Activated CD4-positive, alpha-beta T cell treated with anti-CD3 and anti-CD28 coated beads, Interleukin-2, amount 10 ng/mL, durations not matched to agents 7 days and 5 days (primary cell): ENCODE measurements around the gene OAS1. TPM values are rescaled to one million over a fixed set of nuclear protein-coding genes. Genes with fewer than 3 reads are reported as not detected.
"Not testable (repeated sequence)": the region's sequence is repeated elsewhere in the genome, so short reads cannot be mapped to it uniquely, and the experiment has no call there.

Experiments
- CTCF ChIA-PET: fragments of 350-600 bp; sonication (Branson Sonifier 250); formaldehyde crosslinking; loops from one replicate; lab custom pipeline; 2021; ENCODE audit warnings: antibody characterized with exemption; lab: Charles Lee
- POLR2A ChIA-PET: fragments of 350-600 bp; sonication (Branson Sonifier 250); formaldehyde crosslinking; loops from one replicate; lab custom pipeline; 2021; ENCODE audit warnings: antibody characterized with exemption; lab: Charles Lee
- DNase-seq: peaks from one replicate; pipeline ENCODE4 v3.0.0-alpha.2; 2020
- H3K27ac Mint-ChIP-seq: one replicate; pipeline ENCODE4 v1.8.0; 2021; ENCODE audit warnings: mild to moderate bottlenecking, moderate library complexity, mixed read lengths
- H3K27me3 Mint-ChIP-seq: one replicate; pipeline ENCODE4 v1.8.0; 2021; ENCODE audit warnings: mixed read lengths
- H3K36me3 Mint-ChIP-seq: one replicate; pipeline ENCODE4 v1.8.0; 2021; ENCODE audit warnings: low read depth, mixed read lengths
- H3K4me1 Mint-ChIP-seq: one replicate; pipeline ENCODE4 v1.8.0; 2021; ENCODE audit warnings: mixed read lengths
- H3K4me3 Mint-ChIP-seq: one replicate; pipeline ENCODE4 v1.8.0; 2021; ENCODE audit warnings: mild to moderate bottlenecking, moderate library complexity, mixed read lengths
- H3K9me3 Mint-ChIP-seq: one replicate; pipeline ENCODE4 v1.8.0; 2021; ENCODE audit warnings: mixed read lengths
- total RNA-seq, 2 experiments: library from RNA; stranded (reverse); gene quantifications; one replicate each; pipeline ENCODE4 v1.2.3, GENCODE V29; 2021

Gene OAS1
- total RNA-seq, 2 experiments from 2014 or later: 194 to 197 TPM

- no peak for DNase-seq
- peak overlapping the region; percentile 98 for H3K27ac Mint-ChIP-seq
- ChIA-PET POLR2A (interaction anchor here (2.6 to 3.7 kb wide), 2 partner anchors 33 to 73 kb away, joined by 12 to 39 read pairs; partner anchors contain the start of genes OAS2 and OAS3), CTCF (interaction anchor here (4.4 kb wide), 1 partner anchor 73 kb away, joined by 14 read pairs; the partner anchor contains the start of gene OAS2)
- no peaks in the 10 kb centered on the region for H3K27me3 Mint-ChIP-seq
- H3K36me3 Mint-ChIP-seq: peaks cover 42% of the 10 kb centered on the region
- peaks cover 71% of the 10 kb centered on the region for H3K4me1 Mint-ChIP-seq
- H3K9me3 Mint-ChIP-seq: peaks cover 3% of the 10 kb centered on the region
- H3K4me3 Mint-ChIP-seq: peak overlapping the region; percentile 31
These were observed 1.2 kb upstream of the OAS1 start for GRCh38 chr12:112905451-112906089.

GRCh38 chr12:112907415-112908157, 824 bp downstream of the OAS1 start:
- peaks cover 72% of the 10 kb centered on the region for H3K4me1 Mint-ChIP-seq
- H3K27me3 Mint-ChIP-seq: no peaks in the 10 kb centered on the region
- POLR2A ChIA-PET: interaction anchor here (0.8 to 3.7 kb wide), 3 partner anchors 30 to 71 kb away, joined by 3 to 39 read pairs (median 12); partner anchors contain the start of genes OAS2 and OAS3
- H3K4me3 Mint-ChIP-seq: peak overlapping the region; percentile 98
- H3K36me3 Mint-ChIP-seq: peaks cover 60% of the 10 kb centered on the region
- H3K9me3 Mint-ChIP-seq: peaks cover 16% of the 10 kb centered on the region
- H3K27ac Mint-ChIP-seq: peak overlapping the region; percentile 98
- CTCF ChIA-PET: interaction anchor here (0.7 to 4.4 kb wide), 9 partner anchors 9 to 85 kb away, joined by 3 to 14 read pairs (median 6); partner anchors contain the start of genes OAS2 and OAS3
- DNase-seq: no peak

- H3K4me1 Mint-ChIP-seq: peaks cover 73% of the 10 kb centered on the region
- H3K27me3 Mint-ChIP-seq: no peaks in the 10 kb centered on the region
- peaks cover 70% of the 10 kb centered on the region for H3K36me3 Mint-ChIP-seq
- H3K27ac Mint-ChIP-seq: peak overlapping the region; percentile 98
- POLR2A ChIA-PET: interaction anchor here (3.7 kb wide), 1 partner anchor 70 kb away, joined by 39 read pairs; the partner anchor contains the start of gene OAS2
- DNase-seq: peak; percentile 22
- CTCF ChIA-PET: interaction anchor here (2.0 to 4.4 kb wide), 4 partner anchors 11 to 84 kb away, joined by 6 to 14 read pairs (median 10); partner anchors contain the start of genes OAS2 and OAS3
- peaks cover 25% of the 10 kb centered on the region for H3K9me3 Mint-ChIP-seq
- peak overlapping the region; percentile 98 for H3K4me3 Mint-ChIP-seq
These were observed 1.8 kb downstream of the OAS1 start for GRCh38 chr12:112908548-112908947.

- ChIA-PET CTCF (no interaction called here), POLR2A (no interaction called here)
- Mint-ChIP-seq H3K27ac (peak overlapping the region; percentile 98), H3K27me3 (no peaks in the 10 kb centered on the region), H3K4me1 (peaks cover 69% of the 10 kb centered on the region), H3K4me3 (peak overlapping the region; percentile 98), H3K9me3 (peaks cover 28% of the 10 kb centered on the region), H3K36me3 (peaks cover 80% of the 10 kb centered on the region)
- no peak for DNase-seq
These were observed 2.9 kb downstream of the OAS1 start for GRCh38 chr12:112909693-112910092.

- H3K9me3 Mint-ChIP-seq: peaks cover 36% of the 10 kb centered on the region
- no peak overlapping the region for H3K4me3 Mint-ChIP-seq
- DNase-seq: no peak
- CTCF ChIA-PET: interaction anchor here (1.1 kb wide), 1 partner anchor 18 kb away, joined by 4 read pairs; no protein-coding TSS in a partner anchor
- no peaks in the 10 kb centered on the region for H3K27me3 Mint-ChIP-seq
- POLR2A ChIA-PET: interaction anchor here (0.6 kb wide), 1 partner anchor 25 kb away, joined by 3 read pairs; no protein-coding TSS in a partner anchor
- no peak overlapping the region for H3K27ac Mint-ChIP-seq
- H3K36me3 Mint-ChIP-seq: peaks cover 96% of the 10 kb centered on the region
- peaks cover 66% of the 10 kb centered on the region for H3K4me1 Mint-ChIP-seq
These were observed 6.4 kb downstream of the OAS1 start for GRCh38 chr12:112913038-112913688.

GRCh38 chr12:112913888-112914287, 7.1 kb downstream of the OAS1 start:
- H3K27ac Mint-ChIP-seq, H3K4me3 Mint-ChIP-seq: not testable (repeated sequence)
- CTCF ChIA-PET: interaction anchor here (0.6 to 1.1 kb wide), 2 partner anchors 11 to 17 kb away, joined by 4 read pairs; no protein-coding TSS in a partner anchor

GRCh38 chr12:112916270-112916669, 9.5 kb downstream of the OAS1 start:
- POLR2A ChIA-PET: no interaction called here
- H3K27me3 Mint-ChIP-seq: no peaks in the 10 kb centered on the region
- H3K9me3 Mint-ChIP-seq: peaks cover 31% of the 10 kb centered on the region
- peaks cover 37% of the 10 kb centered on the region for H3K4me1 Mint-ChIP-seq
- CTCF ChIA-PET: interaction anchor here (2.6 kb wide), 1 partner anchor 9 kb away, joined by 10 read pairs; the partner anchor contains the start of gene OAS1
- no peak overlapping the region for H3K27ac Mint-ChIP-seq
- DNase-seq: no peak
- H3K36me3 Mint-ChIP-seq: peaks cover 96% of the 10 kb centered on the region
- H3K4me3 Mint-ChIP-seq: no peak overlapping the region

More at GRCh38 chr12:112913888-112914287, 7.1 kb downstream of the OAS1 start:
- POLR2A ChIA-PET: interaction anchor here (0.6 kb wide), 1 partner anchor 24 kb away, joined by 3 read pairs; no protein-coding TSS in a partner anchor
- Mint-ChIP-seq H3K4me1 (peaks cover 59% of the 10 kb centered on the region), H3K9me3 (peaks cover 36% of the 10 kb centered on the region), H3K36me3 (peaks cover 96% of the 10 kb centered on the region)
- not testable (repeated sequence) for H3K27me3 Mint-ChIP-seq, DNase-seq

GRCh38 chr12:112919121-112919520, 12.4 kb downstream of the OAS1 start:
- no peaks in the 10 kb centered on the region for H3K27me3 Mint-ChIP-seq
- peaks cover 93% of the 10 kb centered on the region for H3K36me3 Mint-ChIP-seq
- no peak for DNase-seq
- ChIA-PET POLR2A (no interaction called here), CTCF (interaction anchor here (1.4 to 2.3 kb wide), 4 partner anchors 12 to 74 kb away, joined by 4 to 10 read pairs (median 5); partner anchors contain the start of genes OAS1 and OAS3)
- no peak overlapping the region for H3K27ac Mint-ChIP-seq
- peaks cover 23% of the 10 kb centered on the region for H3K4me1 Mint-ChIP-seq
- no peak overlapping the region for H3K4me3 Mint-ChIP-seq
- H3K9me3 Mint-ChIP-seq: peaks cover 12% of the 10 kb centered on the region

- CTCF ChIA-PET: interaction anchor here (0.7 to 1.9 kb wide), 5 partner anchors 13 to 69 kb away, joined by 3 to 9 read pairs (median 3); partner anchors contain the start of gene OAS3
- peaks cover 17% of the 10 kb centered on the region for H3K9me3 Mint-ChIP-seq
- no peaks in the 10 kb centered on the region for H3K27me3 Mint-ChIP-seq
- H3K36me3 Mint-ChIP-seq: peaks cover 90% of the 10 kb centered on the region
- H3K4me3 Mint-ChIP-seq: no peak overlapping the region
- peak overlapping the region; percentile 46 for H3K27ac Mint-ChIP-seq
- no peak for DNase-seq
- POLR2A ChIA-PET: no interaction called here
- peaks cover 17% of the 10 kb centered on the region for H3K4me1 Mint-ChIP-seq
These were observed 18.2 kb downstream of the OAS1 start for GRCh38 chr12:112924986-112925385.

GRCh38 chr12:112926416-112927033, 19.8 kb downstream of the OAS1 start:
- POLR2A ChIA-PET: interaction anchor here (0.7 kb wide), 1 partner anchor 48 kb away, joined by 3 read pairs; no protein-coding TSS in a partner anchor
- peaks cover 18% of the 10 kb centered on the region for H3K9me3 Mint-ChIP-seq
- H3K36me3 Mint-ChIP-seq: peaks cover 85% of the 10 kb centered on the region
- peaks cover 17% of the 10 kb centered on the region for H3K4me1 Mint-ChIP-seq
- H3K27ac Mint-ChIP-seq: peak overlapping the region; percentile 36
- H3K27me3 Mint-ChIP-seq, H3K4me3 Mint-ChIP-seq, DNase-seq: not testable (repeated sequence)
- CTCF ChIA-PET: interaction anchor here (1.3 to 1.7 kb wide), 2 partner anchors 11 to 15 kb away, joined by 3 to 4 read pairs; partner anchors contain the start of gene OAS3

- ChIA-PET CTCF (no interaction called here), POLR2A (no interaction called here)
- Mint-ChIP-seq H3K9me3 (peaks cover 18% of the 10 kb centered on the region), H3K27me3 (no peaks in the 10 kb centered on the region), H3K36me3 (peaks cover 76% of the 10 kb centered on the region), H3K4me3 (no peak overlapping the region), H3K4me1 (peaks cover 15% of the 10 kb centered on the region), H3K27ac (no peak overlapping the region)
- DNase-seq: no peak
These were observed 20.7 kb downstream of the OAS1 start for GRCh38 chr12:112927475-112927874.
